OCI-LY7 (cell line): ENCODE measurements around the gene BFSP1.

Source experiments
- CTCF ChIP-seq: fragments of 200-600 bp; sonication (generic); conservative IDR thresholded peaks from 2 replicates; pipeline ENCODE4 v1.5.1; 2014; ENCODE audit warnings: mild to moderate bottlenecking, antibody characterized with exemption, low read length, moderate library complexity, mixed read lengths
- EZH2phosphoT487 ChIP-seq: fragments of 200-600 bp; sonication (generic); IDR thresholded peaks from 2 replicates; pipeline ENCODE4 v1.6.1; 2018; ENCODE audit warnings: low read depth, borderline replicate concordance, mild to moderate bottlenecking, mixed run types, antibody characterized with exemption, low read length, moderate library complexity, mixed read lengths

DNA sequence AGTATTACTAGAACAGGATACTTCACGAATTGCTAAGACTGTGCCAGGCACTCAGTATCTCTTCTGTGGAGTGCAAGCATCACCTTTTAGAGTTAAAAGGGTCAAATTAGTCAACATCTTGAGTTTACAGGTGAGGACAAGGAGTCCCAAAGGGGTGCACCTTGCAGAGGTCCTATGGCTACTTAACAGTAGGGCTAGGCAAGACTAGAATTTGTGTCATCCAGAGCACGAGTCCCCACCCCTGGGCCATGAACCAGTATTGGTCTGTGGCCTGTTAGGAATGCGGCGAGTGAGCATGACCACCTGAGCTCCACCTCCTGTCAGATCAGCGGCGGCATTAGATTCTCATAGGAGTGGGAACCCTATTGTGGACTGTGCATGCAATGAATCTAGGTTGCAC, 28.2 kb upstream of the BFSP1 start:
- no peak for TF ChIP-seq CTCF
- TF ChIP-seq EZH2phosphoT487 = no peak
